Hepatocyte (in vitro differentiated cells): ENCODE data around the gene PYGM. TPM values are rescaled to one million over a fixed set of nuclear protein-coding genes. Genes with fewer than 3 reads are reported as not detected.
A peak's percentile ranks its signal among the peaks of the same experiment; 100 is the strongest.

Experiments
- DNase-seq: peaks from one replicate; pipeline ENCODE4 v3.0.0-alpha.2; 2016; ENCODE audit warnings: low spot score
- H2AFZ ChIP-seq: fragments of 200-600 bp; sonication (generic); 2 replicates; pipeline ENCODE4 v1.6.0; 2016; ENCODE audit warnings: antibody characterized with exemption, mild to moderate bottlenecking
- H3K27ac ChIP-seq: fragments of 200-600 bp; sonication (generic); 2 replicates; pipeline ENCODE4 v1.5.1; 2016; ENCODE audit warnings: mild to moderate bottlenecking
- H3K27me3 ChIP-seq: fragments of 200-600 bp; sonication (generic); 2 replicates; pipeline ENCODE4 v1.6.1; 2016
- H3K36me3 ChIP-seq: fragments of 200-600 bp; sonication (generic); replicated peaks from 2 replicates; pipeline ENCODE4 v1.5.1; 2016; ENCODE audit warnings: low read depth; ENCODE audit not compliant: insufficient read depth
- H3K4me1 ChIP-seq: fragments of 200-600 bp; sonication (generic); 2 replicates; pipeline ENCODE4 v1.5.1; 2016; ENCODE audit warnings: mild to moderate bottlenecking, moderate library complexity; ENCODE audit not compliant: insufficient read depth
- H3K4me2 ChIP-seq: fragments of 200-600 bp; sonication (generic); 2 replicates; pipeline ENCODE4 v1.6.0; 2016
- H3K4me3 ChIP-seq: fragments of 200-600 bp; sonication (generic); 2 replicates; pipeline ENCODE4 v1.5.1; 2016; ENCODE audit warnings: mild to moderate bottlenecking
- H3K79me2 ChIP-seq: fragments of 200-600 bp; sonication (generic); 2 replicates; pipeline ENCODE4 v1.6.0; 2017; ENCODE audit warnings: mild to moderate bottlenecking
- H3K9me2 ChIP-seq: fragments of 200-600 bp; sonication (generic); replicated peaks from 2 replicates; pipeline ENCODE4 v1.6.0; 2017; ENCODE audit warnings: mild to moderate bottlenecking; ENCODE audit not compliant: insufficient read depth
- H3K9me3 ChIP-seq: fragments of 200-600 bp; sonication (generic); 2 replicates; pipeline ENCODE4 v1.5.1; 2016; ENCODE audit warnings: low read depth, mild to moderate bottlenecking
- H4K20me1 ChIP-seq: fragments of 200-600 bp; sonication (generic); 2 replicates; pipeline ENCODE4 v1.6.0; 2016; ENCODE audit warnings: mild to moderate bottlenecking; ENCODE audit not compliant: insufficient read depth, poor library complexity, severe bottlenecking
- CTCF ChIP-seq: fragments of 200-600 bp; sonication (generic); IDR thresholded peaks from 2 replicates; pipeline ENCODE4 v1.5.1; 2016; ENCODE audit warnings: antibody characterized with exemption, mild to moderate bottlenecking; ENCODE audit not compliant: poor library complexity
- EZH2 ChIP-seq: fragments of 200-600 bp; sonication (generic); IDR thresholded peaks from 2 replicates; pipeline ENCODE4 v1.6.1; 2016; ENCODE audit warnings: antibody characterized with exemption, mild to moderate bottlenecking, borderline replicate concordance
- EZH2phosphoT487 ChIP-seq: fragments of 200-600 bp; sonication (generic); IDR thresholded peaks from one replicate; pipeline ENCODE4 v1.6.1; 2018; ENCODE audit warnings: antibody characterized with exemption, mild to moderate bottlenecking, low read depth, moderate library complexity; ENCODE audit not compliant: unreplicated experiment, severe bottlenecking
- WGBS: methylation state at CpG from one replicate; pipeline ENCODE4 v1.1.6; 2016; ENCODE audit warnings: low lambda C conversion rate; ENCODE audit errors: missing lambda C conversion rate; 5-methylcytosine and 5-hydroxymethylcytosine counted together
- polyA plus RNA-seq: library from polyadenylated mRNA; unstranded; fragments of >200 nt; fragmentation: Nextera tagmentation; extraction: Ambion mirVana; gene quantifications from 2 replicates; pipeline ENCODE4 v1.2.1, GENCODE V29; 2016
- total RNA-seq: library from RNA; depleted of rRNA; stranded (reverse); fragments of >200 nt; gene quantifications from 2 replicates; pipeline ENCODE4 v1.2.3, GENCODE V29; 2014

Gene PYGM
- total and polyA plus RNA-seq, 2 experiments from 2014 or later: 1.9 to 4.0 TPM

- Histone ChIP-seq H3K27me3 (peaks cover 61% of the 10 kb centered on the region), H3K4me3 (peak overlapping the region; percentile 33), H3K27ac (no peak overlapping the region), H3K79me2 (no peaks in the 10 kb centered on the region), H2AFZ (peak overlapping the region; percentile 49), H3K4me1 (peaks cover 34% of the 10 kb centered on the region), H3K4me2 (peak overlapping the region; percentile 90), H3K36me3 (no peaks in the 10 kb centered on the region), H3K9me2 (no peaks in the 10 kb centered on the region), H4K20me1 (no peaks in the 10 kb centered on the region), H3K9me3 (no peaks in the 10 kb centered on the region)
- WGBS: 2% methylated on average over 26 of the region's 58 CpGs
- DNase-seq: peak; percentile 71
- TF ChIP-seq EZH2phosphoT487 (no peak), CTCF (peak; percentile 81), EZH2 (peak; percentile 61)
Observed at GRCh38 chr11:64742889-64743590, 16.7 kb downstream of the PYGM start.

- Histone ChIP-seq H3K79me2 (no peaks in the 10 kb centered on the region), H2AFZ (peak overlapping the region; percentile 49), H3K4me1 (peaks cover 34% of the 10 kb centered on the region), H3K4me3 (peak overlapping the region; percentile 33), H3K9me3 (no peaks in the 10 kb centered on the region), H3K9me2 (no peaks in the 10 kb centered on the region), H3K36me3 (no peaks in the 10 kb centered on the region), H4K20me1 (no peaks in the 10 kb centered on the region), H3K27me3 (peaks cover 61% of the 10 kb centered on the region), H3K4me2 (peak overlapping the region; percentile 90), H3K27ac (no peak overlapping the region)
- DNase-seq: peak; percentile 36
- TF ChIP-seq CTCF (no peak), EZH2phosphoT487 (no peak), EZH2 (no peak)
- 8% methylated on average over 54 of the region's 54 CpGs for WGBS
Observed at GRCh38 chr11:64742087-64742888, 17.5 kb downstream of the PYGM start.

- Histone ChIP-seq H4K20me1 (no peaks in the 10 kb centered on the region), H3K9me3 (no peaks in the 10 kb centered on the region), H3K4me1 (peaks cover 34% of the 10 kb centered on the region), H3K27me3 (peaks cover 61% of the 10 kb centered on the region), H3K4me2 (peak overlapping the region; percentile 90), H3K9me2 (no peaks in the 10 kb centered on the region), H3K36me3 (no peaks in the 10 kb centered on the region), H2AFZ (no peak overlapping the region), H3K4me3 (no peak overlapping the region), H3K27ac (no peak overlapping the region), H3K79me2 (no peaks in the 10 kb centered on the region)
- no peak for DNase-seq
- TF ChIP-seq CTCF (no peak), EZH2 (no peak), EZH2phosphoT487 (no peak)
- 30% methylated on average over 18 of the region's 24 CpGs for WGBS
Observed at GRCh38 chr11:64741375-64742086, 18.2 kb downstream of the PYGM start.
